WI38 (cell line): ENCODE results near the gene MYOF.

Source experiments
- H3K4me3 ChIP-seq: 2 replicates; pipeline ENCODE4 v1.5.1; 2011; ENCODE audit warnings: low read depth, mild to moderate bottlenecking, control low read depth, low read length
- CTCF ChIP-seq: IDR thresholded peaks from 2 replicates; pipeline ENCODE4 v1.5.1; 2012; ENCODE audit warnings: low read depth, mild to moderate bottlenecking, control low read depth, low read length

MYOF gene

GRCh38 chr10:93266858-93267257 is 215.3 kb downstream of the MYOF start:
- no peak for TF ChIP-seq CTCF
- H3K4me3 ChIP-seq: no peak overlapping the region

GRCh38 chr10:93261961-93262610 is 220.0 kb downstream of the MYOF start:
- no peak for TF ChIP-seq CTCF

GRCh38 chr10:93261089-93261488 is 221.0 kb downstream of the MYOF start:
- no peak for TF ChIP-seq CTCF
- H3K4me3 ChIP-seq: no peak overlapping the region

More at GRCh38 chr10:93261961-93262610, 220.0 kb downstream of the MYOF start:
- H3K4me3 ChIP-seq: no peak overlapping the region

- H3K4me3 ChIP-seq: no peak overlapping the region
- TF ChIP-seq CTCF: no peak
Observed at GRCh38 chr10:93259126-93259525, 223.0 kb downstream of the MYOF start.
